Fibroblast of villous mesenchyme (primary cell): Measurements from ENCODE around the gene GNS. TPM values are rescaled to one million over a fixed set of nuclear protein-coding genes. Genes with fewer than 3 reads are reported as not detected.

Experiments used
- DNase-seq: peaks from one replicate; pipeline ENCODE4 v3.0.0-alpha.2; 2010; ENCODE audit warnings: low read depth
- H3K4me3 ChIP-seq: 2 replicates; pipeline ENCODE4 v1.5.1; 2011; ENCODE audit warnings: low read depth, mild to moderate bottlenecking, low read length
- total RNA-seq: library from RNA; depleted of rRNA; stranded (reverse); fragments of >200 nt; gene quantifications from 2 replicates; pipeline ENCODE4 v1.2.3, GENCODE V29; 2012
- TF ChIP-seq, protein P1 (sequence below): IDR thresholded peaks from 2 replicates; pipeline ENCODE4 v1.5.1; 2012; ENCODE audit warnings: low read depth, mild to moderate bottlenecking, low read length; ENCODE audit not compliant: insufficient read depth

GNS gene
- total RNA-seq, 1 donor, result 166 TPM

DNA sequence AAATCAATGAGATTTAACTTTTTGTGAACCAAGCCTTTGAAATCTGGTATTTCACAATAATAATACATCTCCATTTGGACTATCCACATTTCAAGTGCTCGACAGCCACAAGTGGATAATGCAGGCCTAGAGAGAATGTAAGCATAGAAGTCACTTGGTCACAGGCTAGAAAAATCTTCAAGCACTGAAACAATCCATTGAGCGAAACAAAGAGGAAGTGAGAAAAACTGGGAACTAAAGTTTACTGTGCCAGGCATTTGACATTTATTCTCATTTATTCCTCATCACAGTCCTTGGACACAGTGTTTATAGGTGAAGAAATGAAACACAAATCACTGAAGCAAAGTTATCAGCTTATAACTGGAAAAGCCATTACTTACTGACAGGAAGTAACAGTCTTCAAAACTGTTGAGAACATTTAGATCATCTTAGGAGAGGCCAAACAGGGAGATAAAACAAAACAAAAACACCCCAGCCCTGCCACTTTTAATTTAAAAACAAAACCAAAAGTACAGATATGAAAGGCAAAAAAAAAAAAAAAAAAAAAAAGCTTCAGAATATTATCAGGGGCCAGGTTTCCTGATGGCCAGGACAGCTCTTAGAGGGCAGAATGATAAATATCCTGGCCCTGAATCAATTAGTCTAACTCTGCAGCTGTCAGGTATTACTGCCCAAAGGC, 29.2 kb downstream of the GNS start:
- TF ChIP-seq, protein P1, sequence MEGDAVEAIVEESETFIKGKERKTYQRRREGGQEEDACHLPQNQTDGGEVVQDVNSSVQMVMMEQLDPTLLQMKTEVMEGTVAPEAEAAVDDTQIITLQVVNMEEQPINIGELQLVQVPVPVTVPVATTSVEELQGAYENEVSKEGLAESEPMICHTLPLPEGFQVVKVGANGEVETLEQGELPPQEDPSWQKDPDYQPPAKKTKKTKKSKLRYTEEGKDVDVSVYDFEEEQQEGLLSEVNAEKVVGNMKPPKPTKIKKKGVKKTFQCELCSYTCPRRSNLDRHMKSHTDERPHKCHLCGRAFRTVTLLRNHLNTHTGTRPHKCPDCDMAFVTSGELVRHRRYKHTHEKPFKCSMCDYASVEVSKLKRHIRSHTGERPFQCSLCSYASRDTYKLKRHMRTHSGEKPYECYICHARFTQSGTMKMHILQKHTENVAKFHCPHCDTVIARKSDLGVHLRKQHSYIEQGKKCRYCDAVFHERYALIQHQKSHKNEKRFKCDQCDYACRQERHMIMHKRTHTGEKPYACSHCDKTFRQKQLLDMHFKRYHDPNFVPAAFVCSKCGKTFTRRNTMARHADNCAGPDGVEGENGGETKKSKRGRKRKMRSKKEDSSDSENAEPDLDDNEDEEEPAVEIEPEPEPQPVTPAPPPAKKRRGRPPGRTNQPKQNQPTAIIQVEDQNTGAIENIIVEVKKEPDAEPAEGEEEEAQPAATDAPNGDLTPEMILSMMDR, result no peak
- DNase-seq, result peak; percentile 28
- no peak overlapping the region for H3K4me3 ChIP-seq

DNA sequence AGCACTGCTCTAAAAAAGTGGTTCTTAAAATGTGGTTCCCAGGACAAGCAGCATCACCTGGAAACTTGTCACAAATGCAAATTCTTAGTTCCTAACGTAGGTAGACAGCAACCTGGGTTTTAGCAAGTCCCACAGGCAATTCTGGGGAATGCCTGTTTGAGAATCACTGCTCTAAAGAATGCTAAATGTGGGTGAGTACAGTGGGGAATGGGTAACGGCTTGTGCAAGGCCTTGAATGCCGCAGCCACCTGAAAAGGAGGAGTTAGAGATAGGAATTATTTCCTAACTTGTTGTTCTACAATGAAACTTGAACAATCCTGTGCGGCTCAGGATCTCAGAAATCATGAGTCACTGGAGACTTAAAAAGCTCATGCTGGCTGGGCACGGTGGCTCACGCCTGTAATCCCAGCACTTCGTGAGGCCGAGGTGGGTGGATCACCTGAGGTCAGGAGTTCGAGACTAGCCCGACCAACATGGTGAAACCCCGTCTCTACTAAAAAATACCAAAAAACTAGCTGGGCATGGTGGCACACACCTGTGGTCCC, 34.9 kb downstream of the GNS start:
- TF ChIP-seq, protein P1, result no peak
- no peak for DNase-seq
- no peak overlapping the region for H3K4me3 ChIP-seq

DNA sequence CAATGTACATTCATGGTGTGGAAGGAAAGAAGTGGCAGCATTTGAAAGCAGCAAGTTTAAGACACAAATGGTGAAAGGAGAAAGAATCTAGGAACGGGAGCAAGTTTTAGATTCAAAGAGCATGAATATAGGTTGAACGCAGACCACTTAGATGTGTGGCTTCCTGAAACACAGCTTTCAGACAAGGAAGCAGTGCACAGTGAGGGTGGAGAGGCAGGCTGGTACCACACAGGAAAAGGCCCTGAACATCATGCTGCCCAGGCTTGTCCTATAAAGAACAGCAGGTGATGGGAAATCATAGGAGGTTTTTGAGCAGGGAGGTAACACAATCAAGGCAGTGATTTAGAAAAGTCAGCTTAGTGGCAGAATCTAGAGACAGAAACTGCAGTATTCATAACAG, 35.6 kb downstream of the GNS start:
- H3K4me3 ChIP-seq, result no peak overlapping the region
- no peak for DNase-seq
- TF ChIP-seq, protein P1, result no peak

DNA sequence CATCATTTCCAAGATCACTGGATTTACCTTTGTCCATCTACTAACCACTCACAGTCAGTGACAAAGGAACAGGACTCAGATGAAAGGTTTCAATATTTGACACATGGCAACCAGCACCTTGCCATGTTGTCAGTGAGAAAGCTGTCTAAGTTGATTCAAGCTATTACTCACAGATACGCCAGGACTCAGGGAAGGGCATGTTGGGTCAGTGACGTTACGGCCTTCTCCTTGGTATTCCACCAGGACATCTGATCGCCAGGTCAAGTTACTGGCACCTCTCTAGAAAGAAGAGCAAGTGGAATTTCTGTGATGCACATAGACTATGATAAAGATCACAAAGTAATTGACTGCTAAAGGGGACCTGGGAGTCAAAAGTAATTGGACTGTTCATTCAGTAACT, 36.4 kb downstream of the GNS start:
- TF ChIP-seq, protein P1, result no peak
- no peak overlapping the region for H3K4me3 ChIP-seq
- DNase-seq, result no peak

DNA sequence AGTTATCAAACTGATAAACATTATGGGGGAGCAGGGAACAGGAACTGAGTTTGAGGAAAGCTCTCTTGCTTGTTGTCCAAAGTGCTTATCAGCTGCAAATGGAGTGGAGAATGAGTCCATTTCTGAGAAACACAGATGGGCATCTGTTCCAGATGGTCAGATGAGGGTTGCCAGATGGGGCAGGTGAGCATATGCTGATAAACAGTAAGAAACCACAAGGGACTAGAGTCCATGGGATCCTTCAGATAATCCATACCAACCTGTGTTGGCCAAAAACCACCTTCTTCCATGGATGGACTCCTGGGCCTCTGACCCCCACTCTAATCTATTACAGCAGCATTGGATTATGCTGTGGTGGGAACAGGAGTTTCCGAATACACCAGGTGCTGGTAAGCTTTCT, 38.3 kb downstream of the GNS start:
- TF ChIP-seq, protein P1, result no peak
- DNase-seq, result no peak
- no peak overlapping the region for H3K4me3 ChIP-seq

DNA sequence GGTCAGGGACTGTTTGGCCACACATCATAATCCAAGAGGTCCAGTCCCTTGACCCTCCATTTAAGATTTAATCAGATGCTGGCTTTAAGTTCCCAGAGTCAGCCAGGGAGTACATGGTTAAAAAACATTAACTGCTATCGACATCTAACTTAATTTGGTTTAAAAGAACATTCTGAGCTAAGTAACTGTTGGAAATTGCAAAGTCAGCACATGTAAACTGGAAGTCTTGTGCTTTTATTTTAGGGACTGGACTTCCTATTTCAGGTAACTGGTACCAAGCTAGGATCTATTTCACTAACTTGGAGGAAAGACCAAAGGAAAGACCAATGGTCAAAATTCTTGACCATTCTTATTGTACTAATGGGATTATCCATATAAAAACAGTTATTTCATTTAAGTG, 40.6 kb downstream of the GNS start:
- DNase-seq, result no peak
- TF ChIP-seq, protein P1, result no peak
- H3K4me3 ChIP-seq, result no peak overlapping the region
